Measurements from ENCODE around the gene PLA2G12A.

PLA2G12A gene

DNA sequence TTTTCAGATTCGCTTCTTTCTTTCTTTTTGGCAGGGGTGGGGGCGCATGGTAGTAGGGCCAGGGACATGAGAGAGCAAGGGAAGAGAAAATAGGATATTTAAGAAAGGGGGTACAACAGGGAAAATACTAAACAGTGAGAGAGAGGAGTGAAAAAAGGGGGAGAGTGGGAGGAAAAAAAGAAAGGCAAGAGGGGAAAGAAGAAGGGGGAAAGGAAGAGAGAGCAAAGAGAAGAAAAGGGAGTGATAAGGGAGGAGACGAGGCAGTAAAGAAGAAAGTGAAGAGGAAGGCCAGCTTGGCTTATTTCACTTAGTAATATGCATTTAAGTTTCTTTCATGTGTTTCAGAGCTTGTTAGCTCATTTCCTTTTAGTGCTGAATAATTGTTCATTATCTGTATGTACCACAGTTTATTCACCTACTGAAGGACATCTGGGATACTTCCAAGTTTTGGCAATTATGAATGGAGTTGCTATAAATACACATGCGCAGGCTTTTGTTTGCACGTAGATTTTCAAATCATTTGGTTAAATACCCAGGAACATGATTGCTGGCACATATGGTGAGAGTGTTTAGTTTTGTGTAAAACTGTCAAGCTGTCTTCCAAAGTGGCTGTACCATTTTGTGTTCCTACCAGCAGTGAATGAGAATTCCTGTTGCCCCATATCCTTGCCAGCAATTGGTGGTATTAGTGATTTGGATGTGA, 63.9 kb downstream of the PLA2G12A start:
- no peak for TF ChIP-seq CTCF (IDR thresholded peaks at IDR 0.05; ENCODE audit: insufficient read depth, low read depth, low read length, missing control alignments)
- H3K4me3 ChIP-seq (ENCODE audit: low read depth, low read length) = no peak overlapping the region
- no peak for DNase-seq (ENCODE audit: low read depth)

DNA sequence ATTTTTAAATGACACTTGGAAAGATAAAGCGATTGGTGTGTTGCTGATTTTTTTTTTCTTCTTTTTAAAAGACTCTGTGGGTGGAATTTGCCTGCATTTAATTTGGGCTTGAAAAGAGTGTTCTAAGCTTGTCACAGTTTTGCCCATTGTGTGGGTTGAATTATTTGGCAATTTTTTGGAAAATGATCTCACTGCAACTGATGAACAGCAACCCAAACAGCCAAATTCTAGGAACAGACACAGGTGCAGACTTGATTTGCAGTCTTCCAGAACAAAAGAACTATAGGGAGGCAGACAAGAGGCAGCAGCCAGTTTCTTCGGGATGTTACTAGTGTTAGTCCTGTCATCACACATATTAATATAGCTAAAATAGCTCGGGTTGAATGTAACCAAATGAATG, 67.1 kb downstream of the PLA2G12A start:
- DNase-seq (ENCODE audit: low read depth) = no peak
- no peak for TF ChIP-seq CTCF (IDR thresholded peaks at IDR 0.05; ENCODE audit: insufficient read depth, low read depth, low read length, missing control alignments)
- no peak overlapping the region for H3K4me3 ChIP-seq (ENCODE audit: low read depth, low read length)

GRCh38 chr4:109662116-109662515, 67.8 kb downstream of the PLA2G12A start:
- no peak for DNase-seq (ENCODE audit: low read depth)
- no peak overlapping the region for H3K4me3 ChIP-seq (ENCODE audit: low read depth, low read length)
- no peak for TF ChIP-seq CTCF (IDR thresholded peaks at IDR 0.05; ENCODE audit: insufficient read depth, low read depth, low read length, missing control alignments)

All from GM12865 (cell line).